Measurements from ENCODE around the gene CTU1.
A peak's percentile ranks its signal among the peaks of the same experiment; 100 is the strongest.

The CTU1 gene

GRCh38 chr19:51119611-51120010 lies 11.4 kb upstream of the CTU1 start:
- Histone ChIP-seq H3K27me3 (ENCODE audit: control insufficient read depth, insufficient read depth, low read length) (no peaks in the 10 kb centered on the region), H3K4me2 (ENCODE audit: low read length) (no peak overlapping the region), H3K4me3 (ENCODE audit: low read length) (no peak overlapping the region), H3K9ac (ENCODE audit: low read depth, low read length) (no peak overlapping the region), H3K4me1 (ENCODE audit: control insufficient read depth, insufficient read depth, low read length) (no peaks in the 10 kb centered on the region), H3K36me3 (ENCODE audit: insufficient read depth, low read length) (no peaks in the 10 kb centered on the region), H3K9me3 (replicated peaks; ENCODE audit: low read length) (no peaks in the 10 kb centered on the region)

- Histone ChIP-seq H3K4me3 (ENCODE audit: low read length) (no peak overlapping the region), H3K27me3 (ENCODE audit: control insufficient read depth, insufficient read depth, low read length) (peaks cover 2% of the 10 kb centered on the region), H3K36me3 (ENCODE audit: insufficient read depth, low read length) (no peaks in the 10 kb centered on the region), H3K4me2 (ENCODE audit: low read length) (no peak overlapping the region), H3K4me1 (ENCODE audit: control insufficient read depth, insufficient read depth, low read length) (no peaks in the 10 kb centered on the region), H3K9ac (ENCODE audit: low read depth, low read length) (no peak overlapping the region), H3K9me3 (replicated peaks; ENCODE audit: low read length) (no peaks in the 10 kb centered on the region)
Observed at GRCh38 chr19:51119101-51119500, 10.9 kb upstream of the CTU1 start.

- H3K4me3 ChIP-seq (ENCODE audit: low read length) = no peak overlapping the region
- no peaks in the 10 kb centered on the region for H3K4me1 ChIP-seq (ENCODE audit: control insufficient read depth, insufficient read depth, low read length)
- no peak overlapping the region for H3K9ac ChIP-seq (ENCODE audit: low read depth, low read length)
- peaks cover 3% of the 10 kb centered on the region for H3K27me3 ChIP-seq (ENCODE audit: control insufficient read depth, insufficient read depth, low read length)
- H3K9me3 ChIP-seq (replicated peaks; ENCODE audit: low read length) = no peaks in the 10 kb centered on the region
- no peak overlapping the region for H3K4me2 ChIP-seq (ENCODE audit: low read length)
- no peaks in the 10 kb centered on the region for H3K36me3 ChIP-seq (ENCODE audit: insufficient read depth, low read length)
Observed at GRCh38 chr19:51116736-51117286, 8.6 kb upstream of the CTU1 start.

GRCh38 chr19:51114087-51114729 lies 6.0 kb upstream of the CTU1 start:
- Histone ChIP-seq H3K9ac (ENCODE audit: low read depth, low read length) (no peak overlapping the region), H3K36me3 (ENCODE audit: insufficient read depth, low read length) (no peaks in the 10 kb centered on the region), H3K9me3 (replicated peaks; ENCODE audit: low read length) (no peaks in the 10 kb centered on the region), H3K27me3 (ENCODE audit: control insufficient read depth, insufficient read depth, low read length) (peaks cover 3% of the 10 kb centered on the region), H3K4me1 (ENCODE audit: control insufficient read depth, insufficient read depth, low read length) (no peaks in the 10 kb centered on the region), H3K4me2 (ENCODE audit: low read length) (no peak overlapping the region), H3K4me3 (ENCODE audit: low read length) (no peak overlapping the region)

GRCh38 chr19:51111606-51112005 lies 3.4 kb upstream of the CTU1 start:
- H3K4me3 ChIP-seq (ENCODE audit: low read length) = no peak overlapping the region
- peaks cover 6% of the 10 kb centered on the region for H3K4me1 ChIP-seq (ENCODE audit: control insufficient read depth, insufficient read depth, low read length)
- H3K27me3 ChIP-seq (ENCODE audit: control insufficient read depth, insufficient read depth, low read length) = peaks cover 3% of the 10 kb centered on the region
- H3K36me3 ChIP-seq (ENCODE audit: insufficient read depth, low read length) = no peaks in the 10 kb centered on the region
- H3K4me2 ChIP-seq (ENCODE audit: low read length) = no peak overlapping the region
- H3K9ac ChIP-seq (ENCODE audit: low read depth, low read length) = no peak overlapping the region
- no peaks in the 10 kb centered on the region for H3K9me3 ChIP-seq (replicated peaks; ENCODE audit: low read length)

GRCh38 chr19:51110666-51110971 lies 2.4 kb upstream of the CTU1 start:
- H3K4me2 ChIP-seq (ENCODE audit: low read length) = no peak overlapping the region
- no peaks in the 10 kb centered on the region for H3K36me3 ChIP-seq (ENCODE audit: insufficient read depth, low read length)
- no peaks in the 10 kb centered on the region for H3K9me3 ChIP-seq (replicated peaks; ENCODE audit: low read length)
- no peak overlapping the region for H3K9ac ChIP-seq (ENCODE audit: low read depth, low read length)
- H3K27me3 ChIP-seq (ENCODE audit: control insufficient read depth, insufficient read depth, low read length) = peaks cover 3% of the 10 kb centered on the region
- peaks cover 6% of the 10 kb centered on the region for H3K4me1 ChIP-seq (ENCODE audit: control insufficient read depth, insufficient read depth, low read length)
- H3K4me3 ChIP-seq (ENCODE audit: low read length) = no peak overlapping the region

GRCh38 chr19:51108805-51109146 lies 567 bp upstream of the CTU1 start:
- no peaks in the 10 kb centered on the region for H3K9me3 ChIP-seq (replicated peaks; ENCODE audit: low read length)
- H3K27me3 ChIP-seq (ENCODE audit: control insufficient read depth, insufficient read depth, low read length) = no peaks in the 10 kb centered on the region
- peaks cover 12% of the 10 kb centered on the region for H3K36me3 ChIP-seq (ENCODE audit: insufficient read depth, low read length)
- peak overlapping the region; percentile 64 for H3K9ac ChIP-seq (ENCODE audit: low read depth, low read length)
- H3K4me1 ChIP-seq (ENCODE audit: control insufficient read depth, insufficient read depth, low read length) = peaks cover 6% of the 10 kb centered on the region
- H3K4me3 ChIP-seq (ENCODE audit: low read length) = peak overlapping the region; percentile 82
- peak overlapping the region; percentile 86 for H3K4me2 ChIP-seq (ENCODE audit: low read length)

- Histone ChIP-seq H3K4me1 (ENCODE audit: control insufficient read depth, insufficient read depth, low read length) (peaks cover 6% of the 10 kb centered on the region), H3K9ac (ENCODE audit: low read depth, low read length) (peak overlapping the region; percentile 86), H3K27me3 (ENCODE audit: control insufficient read depth, insufficient read depth, low read length) (no peaks in the 10 kb centered on the region), H3K4me2 (ENCODE audit: low read length) (peak overlapping the region; percentile 83), H3K9me3 (replicated peaks; ENCODE audit: low read length) (no peaks in the 10 kb centered on the region), H3K36me3 (ENCODE audit: insufficient read depth, low read length) (peaks cover 23% of the 10 kb centered on the region), H3K4me3 (ENCODE audit: low read length) (peak overlapping the region; percentile 84)
Observed at GRCh38 chr19:51107406-51108065, 673 bp downstream of the CTU1 start.

- Histone ChIP-seq H3K9ac (ENCODE audit: low read depth, low read length) (no peak overlapping the region), H3K4me1 (ENCODE audit: control insufficient read depth, insufficient read depth, low read length) (peaks cover 5% of the 10 kb centered on the region), H3K9me3 (replicated peaks; ENCODE audit: low read length) (no peaks in the 10 kb centered on the region), H3K4me2 (ENCODE audit: low read length) (no peak overlapping the region), H3K4me3 (ENCODE audit: low read length) (no peak overlapping the region), H3K36me3 (ENCODE audit: insufficient read depth, low read length) (peaks cover 37% of the 10 kb centered on the region), H3K27me3 (ENCODE audit: control insufficient read depth, insufficient read depth, low read length) (no peaks in the 10 kb centered on the region)
Observed at GRCh38 chr19:51103926-51104341, 4.3 kb downstream of the CTU1 start.

GRCh38 chr19:51102991-51103390 lies 5.2 kb downstream of the CTU1 start:
- Histone ChIP-seq H3K36me3 (ENCODE audit: insufficient read depth, low read length) (peaks cover 38% of the 10 kb centered on the region), H3K9ac (ENCODE audit: low read depth, low read length) (no peak overlapping the region), H3K4me2 (ENCODE audit: low read length) (no peak overlapping the region), H3K4me3 (ENCODE audit: low read length) (no peak overlapping the region), H3K4me1 (ENCODE audit: control insufficient read depth, insufficient read depth, low read length) (peaks cover 3% of the 10 kb centered on the region), H3K27me3 (ENCODE audit: control insufficient read depth, insufficient read depth, low read length) (no peaks in the 10 kb centered on the region), H3K9me3 (replicated peaks; ENCODE audit: low read length) (no peaks in the 10 kb centered on the region)

GRCh38 chr19:51101171-51101865 lies 6.9 kb downstream of the CTU1 start:
- no peak overlapping the region for H3K4me3 ChIP-seq (ENCODE audit: low read length)
- H3K36me3 ChIP-seq (ENCODE audit: insufficient read depth, low read length) = peaks cover 41% of the 10 kb centered on the region
- H3K27me3 ChIP-seq (ENCODE audit: control insufficient read depth, insufficient read depth, low read length) = no peaks in the 10 kb centered on the region
- no peaks in the 10 kb centered on the region for H3K9me3 ChIP-seq (replicated peaks; ENCODE audit: low read length)
- H3K4me2 ChIP-seq (ENCODE audit: low read length) = no peak overlapping the region
- H3K4me1 ChIP-seq (ENCODE audit: control insufficient read depth, insufficient read depth, low read length) = no peaks in the 10 kb centered on the region
- no peak overlapping the region for H3K9ac ChIP-seq (ENCODE audit: low read depth, low read length)

Measured in skeletal muscle satellite cell (primary cell).